ENCODE data around the gene MAN2A1.

MAN2A1 gene

DNA sequence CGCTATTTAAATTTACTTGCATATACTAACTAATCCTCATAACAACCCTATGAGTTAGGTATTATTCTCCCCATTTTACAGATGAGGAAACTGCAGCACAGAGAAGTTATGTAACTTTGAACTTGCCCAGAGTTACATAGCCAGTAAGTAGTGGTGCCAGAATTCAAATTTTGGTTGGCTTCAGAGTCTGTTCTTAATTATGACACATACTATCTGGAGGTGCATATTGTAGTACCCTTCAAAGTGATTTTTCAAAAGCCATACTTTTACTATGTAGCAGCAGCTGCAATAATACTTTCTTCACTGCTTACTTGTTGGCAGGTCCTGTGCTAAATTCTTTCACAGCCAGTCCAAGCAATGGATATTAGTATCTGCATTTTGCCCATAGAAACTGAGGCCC, 16.4 kb downstream of the MAN2A1 start:
- no peak for DNase-seq (ENCODE audit: low read depth in 2 of 2)

DNA sequence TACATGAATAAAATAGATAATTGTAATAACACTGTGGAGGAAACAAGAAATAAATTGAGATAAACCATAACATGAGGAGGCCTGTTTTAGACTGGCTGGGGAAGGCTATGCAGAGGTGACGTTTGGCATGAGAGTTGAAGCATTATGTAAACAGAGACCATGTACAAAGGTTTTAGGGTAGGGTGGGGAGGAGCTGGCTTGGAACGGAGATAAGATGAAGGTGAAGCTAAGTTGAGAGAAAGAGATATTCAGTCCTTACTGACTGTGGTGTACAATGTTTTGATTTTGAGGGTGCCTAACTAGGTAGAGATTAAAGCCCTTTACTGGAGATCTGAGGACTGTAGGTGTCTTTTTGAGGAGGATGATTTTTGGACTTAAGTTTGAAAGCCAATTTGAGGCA, 17.8 kb downstream of the MAN2A1 start:
- DNase-seq (ENCODE audit: low read depth in 2 of 2): no peak

DNA sequence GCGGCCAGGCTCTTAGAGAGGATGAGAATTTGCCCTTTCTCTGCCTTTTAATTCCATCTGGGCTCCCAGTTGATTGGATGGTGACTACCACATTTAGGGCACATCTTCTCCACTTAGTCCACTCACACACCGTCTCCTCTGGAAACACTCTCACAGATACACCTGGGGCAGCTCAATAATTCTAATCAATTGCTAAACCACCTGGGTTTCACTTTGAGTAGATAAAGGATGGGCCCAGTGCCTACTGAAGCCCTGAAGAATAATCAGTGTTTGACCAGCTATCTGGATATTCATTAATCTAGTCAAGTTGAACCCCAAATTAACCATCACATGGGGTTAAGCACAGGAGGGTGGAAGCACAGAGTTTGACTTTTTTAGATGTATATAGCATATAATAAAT, 19.1 kb downstream of the MAN2A1 start:
- no peak for DNase-seq (ENCODE audit: low read depth in 2 of 2)

DNA sequence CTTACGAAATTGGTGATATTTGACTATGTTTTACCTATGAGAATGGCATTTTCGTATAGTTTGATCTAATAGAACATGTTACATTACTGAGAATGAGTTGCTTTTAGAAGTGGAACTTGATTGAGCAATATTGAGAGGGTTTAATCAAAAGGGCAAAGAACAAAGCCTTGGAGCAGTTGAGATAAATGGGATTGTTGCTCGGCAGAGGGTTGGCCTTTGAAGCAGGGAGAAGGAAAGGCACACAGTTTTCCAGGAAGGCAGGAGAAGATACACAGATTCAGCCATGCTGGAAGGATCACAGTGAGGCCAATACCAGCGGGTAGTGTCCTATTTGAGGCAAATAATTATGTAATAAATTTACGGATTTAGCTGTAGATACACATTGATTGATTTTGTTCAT, 19.5 kb downstream of the MAN2A1 start:
- DNase-seq (ENCODE audit: low read depth in 2 of 2): no peak

DNA sequence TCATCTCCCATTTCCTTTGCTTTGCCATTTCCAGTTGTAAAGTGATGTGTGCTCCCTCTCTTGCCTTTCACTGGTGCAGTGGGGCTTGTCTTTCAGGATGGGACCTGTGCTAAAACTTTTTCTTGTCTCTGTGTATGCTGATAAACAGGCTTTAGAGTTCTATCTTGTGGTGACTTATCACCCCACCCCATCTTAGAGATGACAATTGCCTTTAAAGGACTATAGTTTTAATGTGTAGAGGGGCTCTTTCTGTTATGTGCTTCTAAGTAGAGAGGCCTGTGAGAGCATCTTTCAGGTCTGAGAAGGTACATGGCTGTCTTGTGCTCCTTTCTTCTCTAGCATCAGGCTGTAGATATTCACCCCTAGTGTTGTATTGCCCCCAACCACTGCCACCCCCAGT, 21.9 kb downstream of the MAN2A1 start:
- no peak for DNase-seq (ENCODE audit: low read depth in 2 of 2)

DNA sequence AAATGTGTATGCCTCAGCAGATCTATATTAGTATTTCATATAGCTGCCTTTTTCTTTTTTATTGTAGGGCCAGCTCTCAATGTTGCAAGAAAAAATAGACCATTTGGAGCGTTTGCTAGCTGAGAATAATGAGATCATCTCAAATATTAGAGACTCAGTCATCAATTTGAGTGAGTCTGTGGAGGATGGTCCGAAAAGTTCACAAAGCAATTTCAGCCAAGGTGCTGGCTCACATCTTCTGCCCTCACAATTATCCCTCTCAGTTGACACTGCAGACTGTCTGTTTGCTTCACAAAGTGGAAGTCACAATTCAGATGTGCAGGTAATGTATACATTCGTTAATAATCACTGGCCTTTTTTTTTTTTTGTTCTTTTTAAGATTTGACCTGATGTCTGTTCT, 23.7 kb downstream of the MAN2A1 start:
- no peak for DNase-seq (ENCODE audit: low read depth in 2 of 2)

DNA sequence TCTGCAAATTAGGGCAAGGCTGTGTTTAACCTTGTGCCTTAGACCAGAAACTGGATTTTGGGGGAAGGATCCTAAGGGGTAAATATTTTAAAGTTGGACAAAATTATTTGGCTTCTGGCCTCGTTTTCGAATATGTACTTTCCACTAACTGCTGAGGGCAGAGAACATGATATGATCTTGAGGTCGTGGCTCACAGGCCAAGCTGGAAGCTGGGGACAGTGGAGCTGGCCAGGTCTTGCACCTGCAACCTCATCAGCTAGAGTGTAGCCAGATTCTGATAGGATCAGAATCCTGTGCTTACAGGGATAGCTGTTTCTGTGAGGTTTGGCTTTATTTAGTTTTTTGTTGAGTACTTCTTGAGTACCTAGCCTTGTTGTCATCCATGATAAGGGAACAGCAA, 24.9 kb downstream of the MAN2A1 start:
- no peak for DNase-seq (ENCODE audit: low read depth in 2 of 2)

DNA sequence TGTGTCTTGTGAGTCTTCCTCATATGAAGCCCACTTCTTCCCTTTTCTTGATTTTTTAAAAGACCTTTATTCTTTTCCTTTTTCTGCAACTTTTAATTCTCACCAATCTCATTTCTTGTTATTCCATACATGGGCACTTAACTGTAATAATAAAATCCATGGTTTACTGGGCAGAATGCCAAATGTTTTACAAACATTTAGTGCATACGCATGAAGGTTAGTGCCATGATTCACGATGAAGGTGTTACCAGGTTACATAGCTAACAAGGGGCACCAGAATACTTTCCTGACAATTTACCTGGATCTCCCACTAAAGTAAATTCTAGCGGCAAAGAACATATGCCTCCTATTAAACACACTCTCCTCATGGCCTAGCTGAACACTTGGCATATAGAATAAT, 28.5 kb downstream of the MAN2A1 start:
- DNase-seq (ENCODE audit: low read depth in 2 of 2): no peak

DNA sequence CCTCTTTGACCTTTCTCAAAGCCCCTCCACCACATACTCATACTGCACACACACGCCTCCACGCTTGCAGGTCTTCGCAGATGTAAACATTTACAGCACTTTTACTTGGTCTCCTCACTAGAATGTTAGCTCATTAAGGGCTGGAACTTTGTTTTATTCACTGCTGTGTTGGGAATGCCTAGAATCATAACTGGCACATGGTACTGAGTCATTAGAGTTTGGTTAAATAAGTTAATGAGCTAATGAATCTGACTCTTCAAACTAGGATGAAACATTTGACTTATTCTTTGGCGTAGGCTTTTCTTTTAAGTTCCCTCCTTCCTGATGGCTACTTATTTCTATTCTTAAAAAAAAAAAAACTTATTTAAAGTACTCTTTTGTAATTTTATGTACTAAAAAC, 28.9 kb downstream of the MAN2A1 start:
- no peak for DNase-seq (ENCODE audit: low read depth in 2 of 2)

DNA sequence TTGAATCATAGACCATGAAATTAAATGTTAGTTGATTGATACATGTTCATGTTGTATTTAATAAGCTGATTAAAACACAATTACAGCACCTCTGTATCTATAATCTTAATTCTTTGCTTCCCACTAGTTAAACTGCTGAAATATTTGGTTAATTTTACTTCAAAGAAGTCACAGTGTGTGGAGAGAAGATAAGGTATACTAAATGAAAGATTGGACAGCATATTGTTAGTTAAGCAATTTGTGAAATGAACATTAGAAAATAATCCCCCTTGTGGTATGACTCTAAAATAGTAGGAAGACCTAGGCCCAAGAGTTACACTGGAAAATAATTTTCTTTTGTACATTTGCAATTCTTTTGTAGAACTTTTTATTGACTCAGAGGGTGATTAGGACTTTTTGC, 30.3 kb downstream of the MAN2A1 start:
- no peak for DNase-seq (ENCODE audit: low read depth in 2 of 2)

DNA sequence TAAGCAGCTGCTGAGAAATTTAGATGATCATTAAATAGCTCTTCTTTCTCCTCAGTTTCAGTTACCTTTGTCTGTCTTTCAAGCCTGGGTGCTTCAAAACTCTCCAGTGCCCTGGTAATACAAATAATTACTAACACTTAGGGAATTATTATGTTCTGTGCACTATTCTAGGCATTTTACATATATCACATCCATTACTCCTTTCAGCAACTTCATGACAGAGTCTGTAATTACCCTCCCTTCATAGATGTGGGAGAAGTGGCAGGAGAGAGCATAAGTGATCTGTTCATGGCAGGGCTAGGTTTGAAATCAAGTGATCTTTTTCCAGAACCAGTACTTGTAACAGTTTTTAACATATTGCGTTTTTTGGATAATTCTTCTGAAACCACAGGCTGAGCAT, 32.0 kb downstream of the MAN2A1 start:
- DNase-seq (ENCODE audit: low read depth in 2 of 2): no peak

DNA sequence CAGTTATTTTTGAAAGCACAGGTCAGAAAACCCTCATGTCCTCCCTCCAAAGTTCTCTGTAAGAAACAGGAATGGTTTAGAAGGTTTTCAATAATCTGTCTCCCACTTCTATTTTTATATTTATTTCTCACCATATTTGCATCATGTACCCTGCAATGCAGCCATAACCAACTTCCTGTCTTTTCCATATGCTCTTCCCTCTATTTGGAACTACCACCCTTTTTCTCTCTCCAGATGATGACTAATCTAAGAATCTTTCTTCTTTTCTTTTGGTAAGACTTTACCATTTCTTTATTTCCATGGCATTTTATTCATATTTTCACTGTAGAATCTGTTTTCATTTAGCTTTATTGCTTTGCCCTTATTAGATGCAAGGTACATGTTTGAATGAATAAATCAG, 33.9 kb downstream of the MAN2A1 start:
- DNase-seq (ENCODE audit: low read depth in 2 of 2): no peak

DNA sequence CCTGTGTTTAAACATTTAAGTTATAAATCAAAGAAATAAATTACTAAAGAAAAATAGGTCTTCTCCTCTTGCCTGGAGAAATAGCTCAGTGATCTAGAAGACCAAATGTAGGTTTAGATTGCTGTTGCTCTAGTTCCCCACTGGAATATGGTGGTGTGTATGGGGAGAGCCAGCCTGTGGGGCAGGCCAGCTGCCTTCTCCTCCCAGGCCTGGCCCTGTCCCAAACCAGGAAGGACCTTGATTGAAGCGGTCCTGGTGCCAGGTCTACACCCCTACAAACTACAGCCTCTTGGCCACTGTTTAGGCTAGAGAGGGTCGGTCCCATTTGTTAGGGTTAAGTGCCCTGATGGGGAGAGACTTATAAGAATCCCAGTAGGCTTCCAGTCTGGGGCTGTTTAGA, 35.4 kb downstream of the MAN2A1 start:
- DNase-seq (ENCODE audit: low read depth in 2 of 2): no peak

DNA sequence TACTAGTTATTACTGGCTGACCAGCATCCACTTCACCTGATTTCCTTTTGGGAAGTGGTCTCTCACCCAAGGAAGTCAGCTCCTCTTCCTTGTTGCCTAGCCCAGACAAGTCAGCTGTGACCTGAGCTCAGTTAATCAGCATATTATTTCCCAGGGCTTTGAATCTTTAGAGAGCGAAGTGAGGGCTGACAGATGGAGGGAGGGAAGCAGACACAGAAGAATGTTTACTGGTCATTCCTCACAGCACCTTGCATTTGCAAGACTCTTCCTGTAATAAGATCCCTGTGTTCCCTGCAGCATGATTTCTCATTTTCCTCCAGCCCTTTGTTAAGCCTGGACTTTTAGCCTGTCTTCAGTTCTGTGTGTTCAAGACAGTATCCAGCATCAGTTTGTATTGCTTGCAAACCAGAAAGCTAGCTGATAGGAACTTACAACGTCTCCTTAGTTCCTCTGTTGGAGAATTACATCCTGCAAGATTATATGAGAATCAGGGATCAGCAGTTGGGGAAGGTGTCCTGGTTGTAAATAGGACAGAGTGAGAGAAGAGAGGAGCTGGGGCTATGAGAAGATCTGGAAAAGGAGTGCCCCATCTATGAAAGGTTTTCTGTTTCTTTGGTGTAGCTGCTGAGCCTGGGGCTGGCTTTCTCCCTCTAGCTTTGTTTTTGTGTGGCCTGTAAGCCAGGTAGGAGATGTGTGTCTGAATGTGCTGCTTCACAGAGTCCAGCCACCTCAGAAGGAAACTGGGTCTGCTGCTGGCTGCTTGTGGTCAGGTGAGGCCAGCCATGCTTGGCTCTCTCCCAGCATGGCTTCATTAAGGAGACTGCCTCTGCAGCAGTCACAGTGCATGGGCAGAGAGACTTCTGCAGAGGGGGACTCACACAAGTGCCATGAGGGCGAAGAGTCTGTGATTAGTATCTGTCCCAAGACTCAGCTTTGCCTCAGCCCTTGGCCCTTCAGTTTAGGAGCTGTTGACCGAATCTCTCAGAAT, 50.3 kb downstream of the MAN2A1 start:
- no peak for DNase-seq (ENCODE audit: low read depth in 2 of 2)

DNA sequence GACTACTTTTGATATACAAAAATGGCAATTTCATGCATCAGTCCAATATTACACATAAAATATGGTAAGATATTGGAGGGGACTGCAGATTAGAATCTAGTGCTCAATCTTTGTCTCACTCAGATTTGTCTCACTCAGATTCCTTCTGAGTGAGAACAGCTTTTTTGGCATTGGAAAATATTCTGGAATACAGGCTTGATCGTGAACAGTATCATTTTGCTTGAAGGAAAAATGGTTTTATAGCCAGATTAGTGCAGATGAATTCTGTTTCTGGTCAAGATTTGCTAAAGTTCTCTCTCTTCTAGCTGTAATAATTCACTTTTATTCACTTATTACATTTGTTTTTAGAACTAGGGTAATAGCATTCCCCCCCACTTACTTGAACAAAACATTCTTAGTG, 51.2 kb downstream of the MAN2A1 start:
- DNase-seq (ENCODE audit: low read depth in 2 of 2): no peak

DNA sequence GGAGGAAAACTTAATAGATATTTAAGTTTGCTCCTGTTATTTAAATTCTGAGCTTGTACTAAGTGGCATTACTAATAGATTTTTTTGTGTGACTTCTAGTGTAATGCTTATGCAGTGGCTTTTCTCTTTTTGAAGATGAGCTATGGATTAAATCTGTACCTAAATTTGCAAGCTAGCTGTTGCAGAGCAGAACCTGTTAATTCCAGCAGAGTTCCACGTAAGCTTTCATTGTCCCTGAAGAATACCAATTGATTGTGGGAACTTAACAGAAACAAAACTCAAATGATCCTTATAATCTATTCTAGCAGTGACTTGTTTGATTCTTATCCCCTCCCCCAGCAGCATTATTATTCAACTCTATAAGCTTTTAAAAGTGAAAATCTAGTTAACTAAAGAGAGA, 51.7 kb downstream of the MAN2A1 start:
- DNase-seq (ENCODE audit: low read depth in 2 of 2): no peak

DNA sequence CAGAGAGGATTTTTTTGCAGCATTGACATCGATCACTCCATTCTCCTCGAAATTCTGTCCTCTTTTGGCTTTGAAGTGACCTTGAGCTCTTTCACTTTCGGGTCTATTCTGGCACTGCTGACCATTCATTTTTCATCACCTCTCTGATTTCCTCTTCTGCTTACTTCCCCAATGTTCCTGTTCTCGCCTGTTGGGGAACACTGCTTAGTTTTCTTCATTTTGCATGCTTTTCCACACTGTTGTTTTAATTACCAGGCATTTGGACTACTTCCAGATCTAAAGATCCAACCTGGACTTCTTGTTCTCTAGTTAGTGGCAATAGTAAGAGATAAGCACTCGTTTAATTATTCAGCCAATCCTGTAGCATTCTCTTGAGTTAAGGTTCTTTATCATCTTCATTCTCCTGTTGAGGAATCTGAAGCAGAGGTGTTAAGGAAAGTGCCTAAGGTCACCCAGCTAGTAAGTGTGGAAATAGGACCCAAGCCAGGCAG, 53.4 kb downstream of the MAN2A1 start:
- no peak for DNase-seq (ENCODE audit: low read depth in 2 of 2)

DNA sequence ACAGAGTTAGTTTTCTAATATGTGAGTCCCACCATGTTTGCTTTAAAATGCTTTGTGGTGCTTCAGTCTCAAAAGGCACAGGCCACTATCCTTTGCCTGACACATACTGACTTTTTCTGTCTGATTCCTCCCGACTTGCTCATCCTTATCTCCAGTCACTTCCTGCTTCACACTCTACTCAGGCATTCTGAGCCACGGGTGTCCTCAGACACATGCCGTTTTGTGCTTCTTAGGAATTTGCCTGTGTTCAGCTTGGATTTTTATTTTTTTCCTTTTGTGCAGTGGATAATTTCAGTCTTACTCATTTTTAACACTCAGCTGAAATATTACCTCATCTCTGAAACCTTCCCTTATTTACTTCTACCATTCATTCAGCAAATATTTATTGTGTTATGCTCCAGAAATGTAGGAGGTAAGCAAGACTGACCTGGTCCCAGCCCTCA, 54.1 kb downstream of the MAN2A1 start:
- no peak for DNase-seq (ENCODE audit: low read depth in 2 of 2)

DNA sequence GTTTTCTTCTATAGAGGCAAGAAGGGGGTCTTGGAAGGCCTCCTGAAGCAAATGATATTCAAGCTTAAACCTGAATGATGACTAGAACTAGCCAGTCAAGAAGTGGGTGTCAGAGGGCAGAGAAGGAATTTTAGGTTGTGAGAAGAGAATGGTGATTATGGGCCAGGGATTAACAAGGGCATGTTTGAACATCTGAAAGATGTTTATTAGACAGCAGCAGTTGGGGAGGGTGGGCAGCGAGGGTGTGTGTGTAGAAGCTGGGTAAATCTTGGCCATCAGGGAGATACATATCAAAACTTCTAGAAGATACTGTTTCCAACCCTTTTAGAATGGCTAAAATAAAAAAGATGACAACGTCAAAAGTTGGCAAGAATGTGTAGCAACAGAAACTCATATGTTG, 54.5 kb downstream of the MAN2A1 start:
- no peak for DNase-seq (ENCODE audit: low read depth in 2 of 2)

DNA sequence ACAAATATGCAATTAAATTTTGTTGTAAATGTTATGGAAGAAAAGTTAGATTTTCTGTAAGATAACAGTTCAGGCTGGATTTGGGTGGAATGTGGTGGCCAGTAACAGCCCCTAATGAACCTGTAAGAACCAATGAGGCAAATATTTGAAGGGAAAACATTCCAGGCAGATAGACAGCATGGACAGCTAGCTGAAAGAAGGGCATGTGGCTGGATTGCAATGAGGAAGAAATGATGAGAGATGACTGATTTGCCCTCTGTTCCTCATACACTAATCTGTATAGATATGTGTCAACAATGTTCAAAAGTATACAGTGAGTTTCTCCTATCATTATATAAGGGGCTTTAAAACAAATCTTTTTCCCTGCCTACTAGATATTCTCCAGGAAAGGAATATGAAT, 58.8 kb downstream of the MAN2A1 start:
- no peak for DNase-seq (ENCODE audit: low read depth in 2 of 2)

DNA sequence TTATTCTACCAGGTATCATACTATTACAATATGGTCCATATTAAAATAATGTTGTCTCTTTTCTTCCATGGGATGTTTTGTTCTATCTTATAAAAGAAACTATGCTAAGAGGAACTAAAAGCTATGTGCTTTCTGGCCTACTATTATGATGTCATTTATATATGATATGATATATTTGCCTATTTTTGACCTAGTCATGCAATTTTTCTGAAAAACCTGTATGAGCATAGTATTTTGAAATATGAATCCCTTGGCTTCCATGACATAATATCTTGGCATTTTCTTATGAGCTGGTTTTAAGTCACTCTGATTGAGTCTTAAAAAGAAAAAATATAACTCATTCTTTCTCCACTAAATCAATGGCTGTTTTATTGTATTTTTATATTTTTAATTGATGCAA, 60.7 kb downstream of the MAN2A1 start:
- no peak for DNase-seq (ENCODE audit: low read depth in 2 of 2)

DNA sequence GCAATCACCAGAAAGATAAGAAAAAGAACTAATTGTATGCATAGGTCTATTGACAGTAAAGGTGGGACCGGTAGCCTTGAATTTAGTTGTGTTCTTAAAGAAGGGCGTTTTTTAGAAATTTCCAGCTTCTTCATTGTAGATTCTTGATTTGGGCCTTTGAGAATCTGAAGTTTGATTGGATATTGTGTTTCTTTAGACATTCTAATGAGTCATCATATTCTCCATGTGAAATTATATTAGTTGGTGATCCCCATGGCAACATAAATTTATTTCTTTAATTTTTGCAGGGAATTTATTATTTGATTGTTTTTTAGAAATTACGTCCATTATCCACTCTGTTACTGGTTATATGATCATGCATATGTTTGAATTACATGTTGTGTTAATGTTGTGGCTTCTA, 63.6 kb downstream of the MAN2A1 start:
- DNase-seq (ENCODE audit: low read depth in 2 of 2): no peak

DNA sequence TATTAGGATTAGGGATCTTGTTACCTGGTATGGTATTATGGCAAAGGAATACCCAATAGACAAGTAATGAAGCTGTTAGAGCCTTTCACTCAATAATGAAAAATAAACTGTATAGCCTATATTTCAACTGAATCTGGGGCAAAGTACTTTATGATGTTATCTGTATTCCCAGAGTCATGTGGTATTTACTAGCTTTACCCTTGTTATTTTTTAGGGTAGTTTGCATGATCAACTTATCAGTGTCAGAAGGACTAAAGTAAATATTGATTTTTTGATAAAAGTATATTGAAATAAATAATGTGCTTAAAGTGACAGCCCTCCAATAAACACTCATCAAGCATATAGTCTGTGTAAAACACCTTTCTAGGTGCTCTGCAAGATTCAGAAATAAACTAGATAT, 64.6 kb downstream of the MAN2A1 start:
- DNase-seq (ENCODE audit: low read depth in 2 of 2): no peak

DNA sequence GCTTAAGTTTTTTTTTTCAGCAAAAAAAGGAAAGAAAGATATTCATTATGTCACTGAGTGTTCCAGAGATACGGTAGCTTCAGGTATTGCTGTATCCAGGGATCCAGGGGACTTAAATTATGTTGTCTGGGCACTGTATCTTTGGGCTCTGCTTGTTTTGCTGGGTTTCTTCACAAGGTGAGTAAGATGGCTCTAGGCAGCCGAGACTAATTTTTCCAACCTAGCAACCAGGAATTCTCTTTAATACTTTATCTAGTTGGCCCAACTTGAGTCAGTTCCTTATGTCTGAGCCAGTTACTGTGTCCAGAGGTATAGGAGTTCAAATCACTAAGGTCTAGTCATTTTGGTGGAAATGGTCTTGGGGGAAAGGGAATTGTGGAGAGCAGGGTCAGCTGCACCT, 66.0 kb downstream of the MAN2A1 start:
- no peak for DNase-seq (ENCODE audit: low read depth in 2 of 2)

Data from stimulated activated CD4-positive, alpha-beta T cell treated with anti-CD3 and anti-CD28 coated beads, Interleukin-12 subunit alpha, Interleukin-12 subunit beta, amount 100 ng/mL, for 24 hours (primary cell).